ENCODE results near the gene NDUFV1. TPM values are rescaled to one million over a fixed set of nuclear protein-coding genes. Genes with fewer than 3 reads are reported as not detected.

NDUFV1 gene
- total and polyA plus RNA-seq, 4 donors: 144 to 292 (median 231) TPM

DNA sequence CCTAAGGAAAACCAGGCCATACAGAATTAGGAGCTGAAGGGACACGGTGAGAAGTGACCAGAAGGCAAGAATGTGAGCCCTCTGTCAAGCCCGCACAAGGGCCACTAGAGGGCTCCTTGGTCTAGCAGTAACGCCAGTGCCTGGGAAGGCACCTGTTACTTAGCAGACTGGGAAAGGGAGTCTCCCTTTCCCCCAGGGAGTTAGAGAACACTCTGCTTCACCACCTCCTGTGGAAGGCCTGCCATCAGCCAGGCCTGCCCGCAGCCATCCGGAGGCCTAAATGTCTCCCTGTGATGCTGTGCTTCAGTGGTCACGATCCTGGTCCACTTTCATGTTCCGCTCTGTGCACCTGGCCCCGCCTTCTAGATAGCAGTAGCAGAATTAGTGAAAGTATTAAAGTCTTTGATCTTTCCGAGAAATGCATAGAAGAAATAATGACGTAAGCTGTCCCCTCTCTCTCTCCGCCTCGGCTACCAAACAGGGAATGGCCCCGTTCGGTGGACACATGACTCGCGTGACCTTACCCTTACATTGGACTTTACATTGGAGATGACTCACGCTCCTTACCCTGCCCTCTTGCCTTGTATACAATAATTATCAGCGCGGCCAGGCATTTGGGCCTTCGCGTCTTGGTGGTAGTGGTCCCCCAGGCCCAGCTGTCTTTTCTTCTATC, 33.9 kb upstream of the NDUFV1 start:
- WGBS (ENCODE audit: insufficient coverage): 55% methylated on average over 13 of the region's 21 CpGs
- DNase-seq (ENCODE audit: low read depth in 4 of 6, low spot score in 6 of 6): peak in 3 of 6 donors; percentile 15 to 72 (median 59)

DNA sequence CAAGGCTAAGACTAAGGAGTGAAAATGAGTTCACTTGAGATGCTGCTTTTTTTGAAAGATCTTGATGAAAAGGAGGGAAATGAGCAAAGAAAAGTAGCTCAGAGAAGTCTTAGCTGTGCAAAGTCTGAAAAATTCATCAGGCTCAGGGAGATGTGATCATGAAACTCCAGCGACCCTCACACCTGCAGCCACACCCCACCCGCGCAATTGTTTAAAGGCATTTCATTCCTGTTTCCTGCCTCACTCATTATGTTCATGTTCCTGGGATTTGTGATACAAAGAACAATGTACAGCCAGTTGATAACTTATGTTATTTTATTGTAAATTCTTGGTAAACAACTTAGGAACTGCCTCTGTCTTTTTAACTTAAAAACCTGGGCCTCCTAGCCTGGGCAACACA, 31.8 kb upstream of the NDUFV1 start:
- Histone ChIP-seq H3K4me3 (ENCODE audit: low read depth, low read length) (no peak overlapping the region), H3K9me3 (ENCODE audit: control insufficient read depth, insufficient read depth, low read length) (no peaks in the 10 kb centered on the region), H3K27me3 (ENCODE audit: control insufficient read depth, insufficient read depth, low read length) (peaks cover 9% of the 10 kb centered on the region), H3K36me3 (ENCODE audit: control insufficient read depth, insufficient read depth, low read length) (no peaks in the 10 kb centered on the region), H3K27ac (ENCODE audit: low read depth, low read length) (no peak overlapping the region), H3K4me1 (ENCODE audit: control insufficient read depth, insufficient read depth, low read length) (no peaks in the 10 kb centered on the region)
- DNase-seq (ENCODE audit: low read depth in 4 of 6, low spot score in 6 of 6): no peak
- WGBS (ENCODE audit: insufficient coverage): no CpG with 5 or more reads among the region's 3 CpGs

More for the DNA sequence above, 33.9 kb upstream of the NDUFV1 start:
- Histone ChIP-seq H3K9me3 (ENCODE audit: control insufficient read depth, insufficient read depth, low read length) (no peaks in the 10 kb centered on the region), H3K36me3 (ENCODE audit: control insufficient read depth, insufficient read depth, low read length) (no peaks in the 10 kb centered on the region), H3K4me3 (ENCODE audit: low read depth, low read length) (no peak overlapping the region), H3K27ac (ENCODE audit: low read depth, low read length) (no peak overlapping the region), H3K4me1 (ENCODE audit: control insufficient read depth, insufficient read depth, low read length) (no peaks in the 10 kb centered on the region), H3K27me3 (ENCODE audit: control insufficient read depth, insufficient read depth, low read length) (no peaks in the 10 kb centered on the region)

DNA sequence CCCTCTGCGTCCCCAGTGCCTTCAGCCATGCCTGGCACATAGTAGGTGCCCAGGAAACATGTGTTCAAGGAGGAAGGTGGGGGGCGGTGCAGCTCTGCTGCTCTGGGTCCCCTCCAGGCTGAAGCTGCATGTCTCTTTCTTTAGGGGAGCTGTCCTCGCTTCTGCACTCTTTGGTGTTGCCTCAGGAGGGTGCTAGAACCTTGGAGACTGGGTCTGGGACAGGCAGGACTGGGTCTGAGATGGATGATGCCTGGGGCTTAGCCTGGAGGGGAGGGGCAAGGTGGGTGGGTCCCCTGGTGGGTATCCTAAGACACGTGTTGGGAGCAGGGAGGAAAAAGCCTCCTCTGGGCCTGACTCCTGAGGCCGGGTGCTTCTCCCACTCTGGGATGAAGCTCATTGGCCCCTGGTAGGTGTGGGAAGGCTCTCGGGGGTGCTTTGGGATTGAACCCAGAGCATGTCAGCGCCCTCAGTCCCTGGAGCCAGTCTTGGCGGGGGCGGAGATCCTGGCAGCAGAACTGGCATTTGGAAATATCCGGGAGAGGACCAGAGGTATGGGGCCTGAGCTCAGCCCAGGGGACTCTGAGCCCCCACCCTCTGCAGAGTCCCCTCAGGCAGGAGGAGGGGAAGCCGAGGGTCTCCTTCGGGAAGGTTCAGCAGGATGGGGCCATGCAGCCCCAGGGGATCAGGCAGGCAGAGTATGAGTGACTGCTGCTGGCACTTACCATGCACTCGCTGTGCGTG, 29.8 kb upstream of the NDUFV1 start:
- DNase-seq (ENCODE audit: low read depth in 4 of 6, low spot score in 6 of 6): no peak
- H3K27me3 ChIP-seq (ENCODE audit: control insufficient read depth, insufficient read depth, low read length): peaks cover 23% of the 10 kb centered on the region
- 75% methylated on average over 13 of the region's 14 CpGs for WGBS (ENCODE audit: insufficient coverage)

GRCh38 chr11:67577951-67578350, 28.8 kb upstream of the NDUFV1 start:
- WGBS (ENCODE audit: insufficient coverage): 87% methylated on average over 6 of the region's 6 CpGs
- peaks cover 27% of the 10 kb centered on the region for H3K27me3 ChIP-seq (ENCODE audit: control insufficient read depth, insufficient read depth, low read length)
- H3K27ac ChIP-seq (ENCODE audit: low read depth, low read length): no peak overlapping the region

More for the DNA sequence above, 29.8 kb upstream of the NDUFV1 start:
- no peak overlapping the region for H3K27ac ChIP-seq (ENCODE audit: low read depth, low read length)
- no peaks in the 10 kb centered on the region for H3K36me3 ChIP-seq (ENCODE audit: control insufficient read depth, insufficient read depth, low read length)
- no peaks in the 10 kb centered on the region for H3K4me1 ChIP-seq (ENCODE audit: control insufficient read depth, insufficient read depth, low read length)
- H3K9me3 ChIP-seq (ENCODE audit: control insufficient read depth, insufficient read depth, low read length): no peaks in the 10 kb centered on the region
- no peak overlapping the region for H3K4me3 ChIP-seq (ENCODE audit: low read depth, low read length)

GRCh38 chr11:67581469-67581868, 25.3 kb upstream of the NDUFV1 start:
- peaks cover 32% of the 10 kb centered on the region for H3K4me1 ChIP-seq (ENCODE audit: control insufficient read depth, insufficient read depth, low read length)
- H3K36me3 ChIP-seq (ENCODE audit: control insufficient read depth, insufficient read depth, low read length): peaks cover 20% of the 10 kb centered on the region
- 23% methylated on average over 11 of the region's 11 CpGs for WGBS (ENCODE audit: insufficient coverage)
- H3K27ac ChIP-seq (ENCODE audit: low read depth, low read length): no peak overlapping the region
- no peak overlapping the region for H3K4me3 ChIP-seq (ENCODE audit: low read depth, low read length)
- H3K9me3 ChIP-seq (ENCODE audit: control insufficient read depth, insufficient read depth, low read length): no peaks in the 10 kb centered on the region
- no peak for DNase-seq (ENCODE audit: low read depth in 4 of 6, low spot score in 6 of 6)
- peaks cover 27% of the 10 kb centered on the region for H3K27me3 ChIP-seq (ENCODE audit: control insufficient read depth, insufficient read depth, low read length)

More at GRCh38 chr11:67577951-67578350, 28.8 kb upstream of the NDUFV1 start:
- DNase-seq (ENCODE audit: low read depth in 4 of 6, low spot score in 6 of 6): no peak
- no peak overlapping the region for H3K4me3 ChIP-seq (ENCODE audit: low read depth, low read length)
- peaks cover 6% of the 10 kb centered on the region for H3K4me1 ChIP-seq (ENCODE audit: control insufficient read depth, insufficient read depth, low read length)
- H3K9me3 ChIP-seq (ENCODE audit: control insufficient read depth, insufficient read depth, low read length): no peaks in the 10 kb centered on the region
- H3K36me3 ChIP-seq (ENCODE audit: control insufficient read depth, insufficient read depth, low read length): no peaks in the 10 kb centered on the region

GRCh38 chr11:67582011-67582410, 24.7 kb upstream of the NDUFV1 start:
- peaks cover 27% of the 10 kb centered on the region for H3K27me3 ChIP-seq (ENCODE audit: control insufficient read depth, insufficient read depth, low read length)
- H3K27ac ChIP-seq (ENCODE audit: low read depth, low read length): no peak overlapping the region
- no CpG with 5 or more reads among the region's 4 CpGs for WGBS (ENCODE audit: insufficient coverage)

GRCh38 chr11:67583247-67584204, 23.2 kb upstream of the NDUFV1 start, which contains the start of gene GSTP1:
GSTP1 (plus strand) TSS chr11:67583812; CDS start chr11:67583844, 32 bp downstream.
- no peaks in the 10 kb centered on the region for H3K9me3 ChIP-seq (ENCODE audit: control insufficient read depth, insufficient read depth, low read length)
- peaks cover 25% of the 10 kb centered on the region for H3K27me3 ChIP-seq (ENCODE audit: control insufficient read depth, insufficient read depth, low read length)
- peaks cover 22% of the 10 kb centered on the region for H3K36me3 ChIP-seq (ENCODE audit: control insufficient read depth, insufficient read depth, low read length)
- peak within 1 kb of the TSS; percentile 84 for H3K27ac ChIP-seq (ENCODE audit: low read depth, low read length)
- H3K4me1 ChIP-seq (ENCODE audit: control insufficient read depth, insufficient read depth, low read length): peaks cover 33% of the 10 kb centered on the region
- peak; percentile 62 to 96 (median 78) for DNase-seq (ENCODE audit: low read depth in 4 of 6, low spot score in 6 of 6)
- WGBS (ENCODE audit: insufficient coverage): 0% methylated on average over 71 of the region's 81 CpGs
- peak within 1 kb of the TSS; percentile 78 for H3K4me3 ChIP-seq (ENCODE audit: low read depth, low read length)

More at GRCh38 chr11:67582011-67582410, 24.7 kb upstream of the NDUFV1 start:
- Histone ChIP-seq H3K4me3 (ENCODE audit: low read depth, low read length) (no peak overlapping the region), H3K36me3 (ENCODE audit: control insufficient read depth, insufficient read depth, low read length) (peaks cover 22% of the 10 kb centered on the region), H3K4me1 (ENCODE audit: control insufficient read depth, insufficient read depth, low read length) (peaks cover 33% of the 10 kb centered on the region), H3K9me3 (ENCODE audit: control insufficient read depth, insufficient read depth, low read length) (no peaks in the 10 kb centered on the region)
- no peak for DNase-seq (ENCODE audit: low read depth in 4 of 6, low spot score in 6 of 6)

GRCh38 chr11:67584205-67584880, 22.4 kb upstream of the NDUFV1 start:
- 17% methylated on average over 28 of the region's 33 CpGs for WGBS (ENCODE audit: insufficient coverage)
- peaks cover 33% of the 10 kb centered on the region for H3K4me1 ChIP-seq (ENCODE audit: control insufficient read depth, insufficient read depth, low read length)
- peak in 3 of 6 donors; percentile 23 to 74 (median 74) for DNase-seq (ENCODE audit: low read depth in 4 of 6, low spot score in 6 of 6)
- H3K9me3 ChIP-seq (ENCODE audit: control insufficient read depth, insufficient read depth, low read length): no peaks in the 10 kb centered on the region
- peaks cover 22% of the 10 kb centered on the region for H3K36me3 ChIP-seq (ENCODE audit: control insufficient read depth, insufficient read depth, low read length)
- H3K27ac ChIP-seq (ENCODE audit: low read depth, low read length): peak overlapping the region; percentile 84
- H3K27me3 ChIP-seq (ENCODE audit: control insufficient read depth, insufficient read depth, low read length): peaks cover 24% of the 10 kb centered on the region
- H3K4me3 ChIP-seq (ENCODE audit: low read depth, low read length): peak overlapping the region; percentile 78
